Activated CD8-positive, alpha-beta T cell treated with anti-CD3 and anti-CD28 coated beads for 36 hours (primary cell): ENCODE measurements around the gene ADNP. TPM values are rescaled to one million over a fixed set of nuclear protein-coding genes. Genes with fewer than 3 reads are reported as not detected.
A peak's percentile ranks its signal among the peaks of the same experiment; 100 is the strongest.

Source experiments
- ATAC-seq: fragments of 200-7000 bp; cut with Tn5 transposase; one replicate; pipeline ENCODE4 v1.10.0; 2021; ENCODE audit warnings: mild to moderate bottlenecking, moderate library complexity
- CTCF ChIA-PET: fragments of 350-600 bp; sonication (Branson Sonifier 250); formaldehyde crosslinking; loops from one replicate; lab custom pipeline; 2021; ENCODE audit warnings: antibody characterized with exemption; lab: Charles Lee
- POLR2A ChIA-PET: fragments of 350-600 bp; sonication (Branson Sonifier 250); formaldehyde crosslinking; loops from one replicate; lab custom pipeline; 2021; ENCODE audit warnings: antibody characterized with exemption; lab: Charles Lee
- DNase-seq: peaks from one replicate; pipeline ENCODE4 v3.0.0-alpha.2; 2020
- H3K27ac Mint-ChIP-seq: one replicate; pipeline ENCODE4 v1.8.0; 2021; ENCODE audit warnings: mild to moderate bottlenecking, mixed read lengths
- H3K27me3 Mint-ChIP-seq: one replicate; pipeline ENCODE4 v1.8.0; 2021; ENCODE audit warnings: mixed read lengths
- H3K36me3 Mint-ChIP-seq: one replicate; pipeline ENCODE4 v1.8.0; 2021; ENCODE audit warnings: low read depth, mixed read lengths
- H3K4me1 Mint-ChIP-seq: one replicate; pipeline ENCODE4 v1.8.0; 2021; ENCODE audit warnings: low read depth, mixed read lengths
- H3K4me3 Mint-ChIP-seq: one replicate; pipeline ENCODE4 v1.8.0; 2021; ENCODE audit warnings: mild to moderate bottlenecking, moderate library complexity, mixed read lengths
- H3K9me3 Mint-ChIP-seq: one replicate; pipeline ENCODE4 v1.8.0; 2021; ENCODE audit warnings: mixed read lengths
- CTCF ChIP-seq: fragments of 200-600 bp; IDR thresholded peaks from one replicate; pipeline ENCODE4 v1.8.0; 2022; ENCODE audit warnings: antibody characterized with exemption, mild to moderate bottlenecking
- intact Hi-C: fragments of 100-400 bp; cut with micrococcal nuclease; formaldehyde crosslinking; loops from one replicate; pipeline ENCODE4 v1.10.0; 2022
- total RNA-seq, 2 experiments: library from RNA; stranded (reverse); gene quantifications; one replicate each; pipeline ENCODE4 v1.2.3, GENCODE V29; 2021

Gene ADNP
- total RNA-seq, 2 experiments from 2014 or later, result 58.9 to 60.0 TPM

GRCh38 chr20:50921803-50922501 lies 9.3 kb downstream of the ADNP start:
- TF ChIP-seq CTCF, result no peak
- ATAC-seq, result no peak
- H3K4me1 Mint-ChIP-seq, result peaks cover 79% of the 10 kb centered on the region
- no peak for DNase-seq
- H3K9me3 Mint-ChIP-seq, result no peaks in the 10 kb centered on the region
- H3K27ac Mint-ChIP-seq, result peak overlapping the region; percentile 41
- no peak overlapping the region for H3K4me3 Mint-ChIP-seq
- peaks cover 38% of the 10 kb centered on the region for H3K36me3 Mint-ChIP-seq
- ChIA-PET POLR2A (interaction anchor here (1.0 to 4.8 kb wide), 2 partner anchors 9 to 126 kb away, joined by 3 to 31 read pairs; partner anchors contain the start of gene ADNP), CTCF (interaction anchor here (3.7 to 17.7 kb wide), 2 partner anchors 7 to 128 kb away, joined by 39 to 253 read pairs; partner anchors contain the start of gene BCAS4)
- H3K27me3 Mint-ChIP-seq, result no peaks in the 10 kb centered on the region
- intact Hi-C loops, result no loop called here

GRCh38 chr20:50920997-50921396 lies 10.2 kb downstream of the ADNP start:
- ATAC-seq, result peak; percentile 63
- no peak for DNase-seq
- Mint-ChIP-seq H3K27ac (no peak overlapping the region), H3K4me1 (peaks cover 84% of the 10 kb centered on the region), H3K9me3 (no peaks in the 10 kb centered on the region), H3K27me3 (no peaks in the 10 kb centered on the region), H3K36me3 (peaks cover 38% of the 10 kb centered on the region), H3K4me3 (no peak overlapping the region)
- ChIA-PET POLR2A (interaction anchor here (0.6 to 4.8 kb wide), 4 partner anchors 10 to 173 kb away, joined by 3 to 31 read pairs (median 3); partner anchors contain the start of gene ADNP), CTCF (interaction anchor here (3.7 to 17.7 kb wide), 2 partner anchors 8 to 127 kb away, joined by 39 to 253 read pairs; partner anchors contain the start of gene BCAS4)
- intact Hi-C loops, result no loop called here
- no peak for TF ChIP-seq CTCF

- intact Hi-C loops, result no loop called here
- Mint-ChIP-seq H3K4me3 (no peak overlapping the region), H3K4me1 (peaks cover 82% of the 10 kb centered on the region), H3K36me3 (peaks cover 25% of the 10 kb centered on the region), H3K27ac (no peak overlapping the region), H3K27me3 (no peaks in the 10 kb centered on the region), H3K9me3 (no peaks in the 10 kb centered on the region)
- DNase-seq (no peak), ATAC-seq (no peak)
- TF ChIP-seq CTCF, result no peak
- POLR2A ChIA-PET, result interaction anchor here (1.0 to 4.8 kb wide), 3 partner anchors 11 to 125 kb away, joined by 6 to 31 read pairs (median 6); partner anchors contain the start of genes ADNP, BCAS4, DPM1 and MOCS3
- CTCF ChIA-PET, result interaction anchor here (1.2 to 3.7 kb wide), 4 partner anchors 9 to 129 kb away, joined by 3 to 39 read pairs (median 6); partner anchors contain the start of gene BCAS4
Observed at GRCh38 chr20:50919567-50919966, 11.7 kb downstream of the ADNP start.

- ATAC-seq (no peak), DNase-seq (no peak)
- no peak for TF ChIP-seq CTCF
- H3K9me3 Mint-ChIP-seq, result no peaks in the 10 kb centered on the region
- H3K4me3 Mint-ChIP-seq, result no peak overlapping the region
- CTCF ChIA-PET, result interaction anchor here (1.0 to 3.7 kb wide), 2 partner anchors 10 to 124 kb away, joined by 4 to 39 read pairs; partner anchors contain the start of gene BCAS4
- peaks cover 25% of the 10 kb centered on the region for H3K36me3 Mint-ChIP-seq
- POLR2A ChIA-PET, result interaction anchor here (4.8 kb wide), 1 partner anchor 12 kb away, joined by 31 read pairs; the partner anchor contains the start of gene ADNP
- no peaks in the 10 kb centered on the region for H3K27me3 Mint-ChIP-seq
- intact Hi-C loops, result no loop called here
- peaks cover 84% of the 10 kb centered on the region for H3K4me1 Mint-ChIP-seq
- H3K27ac Mint-ChIP-seq, result peak overlapping the region; percentile 26
Observed at GRCh38 chr20:50918403-50918802, 12.8 kb downstream of the ADNP start.
